M059J (cell line): Measurements from ENCODE around the gene TTF2. TPM values are rescaled to one million over a fixed set of nuclear protein-coding genes. Genes with fewer than 3 reads are reported as not detected.

Experiments
- DNase-seq: peaks from one replicate; pipeline ENCODE4 v3.0.0-alpha.2; 2012; ENCODE audit warnings: low read depth
- total RNA-seq: library from RNA; depleted of rRNA; stranded (reverse); fragments of >200 nt; shearing (Covaris generic); gene quantifications from 2 replicates; pipeline ENCODE4 v1.2.3, GENCODE V29; 2014

TTF2 gene
- total RNA-seq, 1 experiment from 2014 or later = 44.0 TPM

GRCh38 chr1:117046781-117047180 is 13.3 kb upstream of the TTF2 start:
- DNase-seq = no peak

DNA sequence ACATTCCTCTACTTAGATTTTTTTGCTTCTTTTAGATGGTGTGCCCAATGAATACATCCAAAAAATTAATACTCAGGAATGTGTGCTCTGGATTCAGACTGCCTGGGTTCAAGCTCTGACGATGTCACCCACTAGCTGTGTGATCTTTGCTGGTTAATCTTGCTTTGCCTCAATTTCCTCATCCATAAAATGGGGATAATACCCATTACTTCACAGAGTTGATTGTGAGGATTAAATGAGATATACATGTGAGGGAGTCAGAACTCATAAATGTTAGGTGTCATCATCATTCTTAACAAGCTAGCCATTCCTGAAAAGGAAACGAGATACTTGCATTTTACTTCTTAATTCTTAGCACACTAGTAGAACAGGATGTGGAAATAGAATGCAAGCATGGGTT is 12.9 kb upstream of the TTF2 start:
- DNase-seq = no peak

DNA sequence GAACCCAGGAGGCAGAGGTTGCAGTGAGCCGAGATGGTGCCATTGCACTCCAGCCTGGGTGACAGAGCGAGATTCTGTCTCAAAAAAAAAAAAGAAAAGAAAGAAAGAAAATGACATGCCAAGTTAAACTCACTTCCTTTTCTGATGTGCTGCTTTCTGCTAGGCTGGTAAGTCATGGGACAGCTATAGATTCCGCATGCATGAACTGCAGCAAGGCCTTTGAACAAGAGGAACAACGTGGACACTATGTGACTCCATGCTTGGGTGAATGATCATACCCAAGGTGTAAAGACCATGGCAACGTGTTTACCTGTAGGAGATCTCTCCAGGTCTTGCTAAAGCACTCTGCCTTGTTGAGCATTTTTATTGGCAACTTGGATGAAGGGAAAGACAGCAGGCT is 10.3 kb upstream of the TTF2 start:
- DNase-seq = no peak

GRCh38 chr1:117051224-117052064 is 8.7 kb upstream of the TTF2 start:
- DNase-seq = peak; percentile 13

GRCh38 chr1:117054068-117054467 is 6.1 kb upstream of the TTF2 start:
- DNase-seq = no peak

DNA sequence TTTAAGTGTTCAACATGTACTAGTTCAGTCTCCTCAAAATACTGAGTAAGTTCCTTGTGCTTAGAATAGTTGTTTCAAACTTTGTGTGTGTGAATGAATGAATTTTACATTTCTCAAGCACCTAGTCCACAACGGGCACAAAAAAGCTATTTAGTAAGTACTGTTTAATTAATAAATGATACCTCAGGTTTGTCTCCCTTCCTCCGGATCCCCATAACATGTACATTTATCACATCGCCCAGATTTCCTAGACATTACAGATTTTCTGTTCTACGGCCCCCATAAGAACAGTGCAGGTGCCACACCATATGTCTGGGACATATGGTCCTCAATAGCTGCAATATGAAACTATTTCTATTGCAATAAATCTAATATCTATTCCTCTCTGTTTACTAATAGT is 1.3 kb upstream of the TTF2 start:
- no peak for DNase-seq

- DNase-seq = peak; percentile 61
Observed at GRCh38 chr1:117059334-117059677, 820 bp upstream of the TTF2 start.

- peak; percentile 67 for DNase-seq
Observed at GRCh38 chr1:117060441-117061317, 553 bp downstream of the TTF2 start.

- peak; percentile 86 for DNase-seq
Observed at GRCh38 chr1:117061986-117062415, 1.9 kb downstream of the TTF2 start.

DNA sequence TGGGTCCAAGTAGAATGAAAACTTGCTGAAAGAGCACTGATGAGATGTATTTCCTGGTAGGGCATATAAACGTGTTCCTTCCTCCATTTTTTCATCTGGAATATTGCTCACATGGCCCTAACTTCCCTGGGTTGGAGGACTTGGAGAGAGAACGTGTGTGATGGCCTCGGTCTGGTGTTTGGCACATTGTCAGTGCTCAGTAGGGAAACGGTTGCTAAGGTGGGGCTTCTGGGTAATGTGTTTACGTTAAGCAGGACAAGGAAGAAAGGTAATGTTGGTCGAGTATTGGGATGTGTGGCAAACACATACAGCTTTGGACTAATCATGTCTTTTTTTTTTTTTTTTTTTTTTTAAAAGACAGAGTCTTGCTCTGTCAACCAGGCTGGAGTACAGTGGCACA is 6.2 kb downstream of the TTF2 start:
- DNase-seq = no peak

DNA sequence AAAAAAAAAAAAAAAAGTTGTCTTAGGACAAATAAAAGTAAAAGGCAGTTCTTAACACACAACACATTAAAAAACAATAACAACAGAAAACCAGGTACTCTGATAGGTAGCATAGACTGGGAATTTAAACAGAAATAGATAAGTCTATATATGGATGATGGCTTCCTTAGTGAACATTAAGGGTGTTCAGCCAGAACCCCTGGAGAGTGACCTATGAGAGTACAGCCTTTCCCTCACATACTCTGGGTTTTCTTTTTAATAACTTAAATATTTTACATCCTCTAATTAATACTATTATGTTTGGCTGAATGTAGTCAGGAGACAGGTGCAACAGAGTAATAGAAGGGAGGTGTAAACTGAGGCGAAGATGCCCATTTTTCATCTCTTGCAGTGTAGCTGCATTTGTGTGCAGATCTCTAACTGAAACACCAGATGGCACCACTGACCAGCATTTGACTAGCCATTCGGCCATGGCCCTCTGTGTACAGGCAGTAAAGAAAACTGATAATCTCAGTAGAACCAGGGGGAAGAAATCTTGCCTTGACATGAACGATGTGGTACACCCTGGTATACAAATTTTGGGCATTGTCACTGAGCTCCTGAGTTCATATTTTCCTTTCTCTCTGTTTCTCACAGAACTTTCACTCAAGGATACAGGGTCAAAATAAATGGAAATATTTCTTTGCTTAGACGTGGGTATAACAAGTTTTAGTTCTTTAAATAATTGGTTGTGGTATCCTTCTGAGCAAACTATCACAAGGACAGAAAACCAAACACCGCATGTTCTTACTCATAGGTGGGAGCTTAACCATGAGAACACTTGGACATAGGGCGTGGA is 7.6 kb downstream of the TTF2 start:
- peak; percentile 51 for DNase-seq

DNA sequence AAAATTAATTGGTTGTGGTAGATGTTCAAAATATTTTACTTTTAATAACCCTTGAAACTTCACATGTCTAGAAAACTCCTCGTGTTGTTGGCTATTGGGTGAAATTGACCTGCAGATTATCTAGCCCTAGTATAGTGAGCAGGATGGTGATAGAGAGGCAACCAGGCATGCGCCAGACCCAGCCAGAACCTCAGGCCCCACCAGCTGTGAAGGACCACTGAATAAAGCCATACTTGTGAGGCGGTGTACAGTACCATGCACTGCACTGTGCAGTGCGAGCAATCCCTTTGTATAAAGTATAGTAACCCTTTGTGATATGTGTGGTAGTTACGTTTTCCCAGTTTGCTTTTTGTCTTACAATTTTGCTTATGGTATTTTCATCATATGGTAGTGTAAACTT is 8.5 kb downstream of the TTF2 start:
- no peak for DNase-seq

DNA sequence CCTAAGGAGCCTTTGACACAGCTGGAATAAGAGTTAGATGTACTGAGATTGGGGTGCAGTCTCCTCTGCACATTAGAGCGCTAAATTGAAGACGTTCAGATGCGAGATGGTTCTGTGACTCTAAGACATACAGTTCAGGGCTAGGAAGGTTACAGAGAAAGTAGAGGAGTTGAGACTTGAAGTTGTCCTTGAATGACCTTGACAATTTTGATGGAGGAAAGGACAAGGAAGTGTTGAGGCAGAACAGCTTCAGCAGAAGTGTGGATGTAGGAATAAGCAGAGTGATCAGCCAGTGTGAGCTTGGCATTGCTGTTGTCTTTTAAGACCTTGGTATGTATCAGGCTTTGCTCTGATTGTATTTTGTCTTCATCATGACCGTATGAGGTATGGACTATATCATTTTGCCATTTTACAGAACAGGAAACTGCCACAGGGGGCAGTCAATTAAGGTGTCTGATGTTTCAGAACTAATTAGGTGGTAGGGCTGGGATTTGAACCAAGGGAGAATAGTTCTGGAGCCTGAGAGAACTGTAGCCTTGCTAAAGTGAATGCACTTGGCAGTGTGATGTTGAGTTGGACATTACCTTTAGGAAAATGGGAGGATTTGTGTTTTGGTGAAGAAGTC is 9.2 kb downstream of the TTF2 start:
- no peak for DNase-seq

DNA sequence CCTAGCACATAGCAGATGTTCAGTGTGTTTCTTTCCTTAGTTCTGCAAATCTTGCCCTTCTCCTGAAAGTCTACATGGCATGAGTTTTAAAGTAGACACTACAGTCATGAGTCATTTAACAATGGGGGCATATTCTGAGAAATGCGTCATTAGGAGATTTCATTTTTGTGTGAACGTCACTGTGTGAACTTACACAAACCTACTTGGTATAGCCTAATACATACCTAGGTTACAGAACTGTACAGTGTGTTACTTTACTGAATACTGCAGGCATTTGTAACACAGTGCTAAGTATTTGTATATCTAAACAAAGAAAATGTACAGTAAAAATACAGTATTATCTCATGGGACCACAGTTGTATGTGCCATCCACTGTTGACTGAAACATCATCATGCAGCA is 10.0 kb downstream of the TTF2 start:
- DNase-seq = no peak

- DNase-seq = no peak
Observed at GRCh38 chr1:117076648-117077047, 16.5 kb downstream of the TTF2 start.

GRCh38 chr1:117077267-117077666 is 17.1 kb downstream of the TTF2 start:
- peak; percentile 95 for DNase-seq

DNA sequence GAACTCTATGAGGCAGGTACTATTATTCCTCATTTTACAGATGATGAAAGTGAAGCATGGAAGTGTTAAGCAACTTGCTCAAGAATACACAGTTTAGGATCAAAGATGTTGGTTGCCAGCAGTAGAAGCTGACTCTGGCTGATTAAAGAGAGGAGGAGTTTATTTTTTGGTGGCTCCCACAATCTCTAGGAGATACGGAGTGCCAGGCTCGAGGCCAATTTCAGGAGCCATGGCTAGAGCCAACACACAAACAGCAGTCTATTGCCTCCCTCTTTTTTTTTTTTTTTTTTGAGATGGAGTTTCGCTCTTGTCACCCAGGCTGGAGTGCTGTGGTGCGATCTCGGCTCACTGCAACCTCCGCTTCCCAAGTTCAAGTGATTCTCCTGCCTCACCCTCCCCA is 19.6 kb downstream of the TTF2 start:
- DNase-seq = no peak

GRCh38 chr1:117084231-117084630 is 24.1 kb downstream of the TTF2 start:
- DNase-seq = no peak

- no peak for DNase-seq
Observed at GRCh38 chr1:117087686-117088085, 27.6 kb downstream of the TTF2 start.

DNA sequence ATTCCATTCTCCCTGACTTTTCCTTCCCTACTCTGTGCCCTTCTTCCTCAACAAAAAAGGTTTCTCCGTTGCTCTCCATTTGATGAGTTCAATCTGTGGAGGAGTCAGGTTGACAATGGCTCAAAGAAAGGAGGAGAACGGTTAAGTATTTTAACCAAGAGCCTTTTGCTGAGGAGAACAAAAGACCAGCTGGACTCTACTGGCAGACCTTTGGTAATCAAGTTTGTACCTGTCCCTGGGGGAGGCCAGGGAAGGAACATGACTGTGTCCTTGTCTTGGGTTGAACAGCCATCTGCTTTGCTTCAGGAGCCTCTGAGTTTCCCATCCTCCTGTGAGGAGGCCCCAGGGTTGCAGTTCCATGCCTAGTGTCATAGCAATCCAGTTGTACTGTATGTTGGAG is 29.9 kb downstream of the TTF2 start:
- no peak for DNase-seq

GRCh38 chr1:117092594-117092993 is 32.5 kb downstream of the TTF2 start:
- peak; percentile 37 for DNase-seq

- DNase-seq = peak; percentile 99
Observed at GRCh38 chr1:117093091-117093534, 33.0 kb downstream of the TTF2 start.
